DOHH2 (cell line): Measurements from ENCODE around the gene KMT2A.

Experiments
- H3F3A ChIP-seq: fragments of 200-600 bp; sonication (generic), shearing (Covaris generic); 2 replicates; pipeline ENCODE4 v1.6.0; 2016; ENCODE audit warnings: antibody characterized with exemption, mild to moderate bottlenecking; ENCODE audit not compliant: control insufficient read depth, insufficient read depth
- H3K27ac ChIP-seq: fragments of 200-600 bp; sonication (generic); 2 replicates; pipeline ENCODE4 v1.5.1; 2014; ENCODE audit warnings: low read depth, mild to moderate bottlenecking, low read length, moderate library complexity
- H3K27me3 ChIP-seq: fragments of 200-600 bp; sonication (generic); 2 replicates; pipeline ENCODE4 v1.6.1; 2014; ENCODE audit warnings: mild to moderate bottlenecking, low read length, mixed read lengths; ENCODE audit not compliant: control insufficient read depth
- H3K36me3 ChIP-seq: fragments of 200-600 bp; sonication (generic); 2 replicates; pipeline ENCODE4 v1.6.1; 2014; ENCODE audit warnings: mild to moderate bottlenecking, low read length, moderate library complexity, mixed read lengths; ENCODE audit not compliant: control insufficient read depth
- H3K4me1 ChIP-seq: fragments of 200-600 bp; sonication (generic); 2 replicates; pipeline ENCODE4 v1.6.1; 2014; ENCODE audit warnings: mild to moderate bottlenecking, low read length, mixed read lengths; ENCODE audit not compliant: control insufficient read depth
- H3K4me2 ChIP-seq: fragments of 200-600 bp; sonication (generic); 2 replicates; pipeline ENCODE4 v1.6.0; 2014; ENCODE audit warnings: mild to moderate bottlenecking, low read length, moderate library complexity
- H3K4me3 ChIP-seq: fragments of 200-600 bp; sonication (generic); 2 replicates; pipeline ENCODE4 v1.5.1; 2014; ENCODE audit warnings: mild to moderate bottlenecking, low read length, mixed read lengths
- H3K79me2 ChIP-seq: fragments of 200-600 bp; sonication (generic); 2 replicates; pipeline ENCODE4 v1.6.1; 2014; ENCODE audit warnings: mild to moderate bottlenecking, low read length, mixed read lengths; ENCODE audit not compliant: control insufficient read depth
- H3K9me2 ChIP-seq: fragments of 200-600 bp; sonication (generic); replicated peaks from 2 replicates; pipeline ENCODE4 v1.6.1; 2014; ENCODE audit warnings: mild to moderate bottlenecking, low read length, mixed read lengths; ENCODE audit not compliant: control insufficient read depth
- H3K9me3 ChIP-seq: fragments of 200-600 bp; sonication (generic); 2 replicates; pipeline ENCODE4 v1.6.1; 2014; ENCODE audit warnings: antibody characterized with exemption, low read length, mixed read lengths; ENCODE audit not compliant: control insufficient read depth, insufficient read depth
- H4K20me1 ChIP-seq: fragments of 200-600 bp; sonication (generic); 2 replicates; pipeline ENCODE4 v1.6.0; 2014; ENCODE audit warnings: low read depth, mild to moderate bottlenecking, antibody characterized with exemption, low read length, moderate library complexity; ENCODE audit not compliant: control insufficient read depth, insufficient read depth
- CTCF ChIP-seq: fragments of 200-600 bp; sonication (generic); IDR thresholded peaks from one replicate; pipeline ENCODE4 v1.5.1; 2014; ENCODE audit warnings: antibody characterized with exemption, mild to moderate bottlenecking, low read depth, low read length; ENCODE audit not compliant: poor library complexity, severe bottlenecking
- EZH2phosphoT487 ChIP-seq: fragments of 200-600 bp; sonication (generic); IDR thresholded peaks from 2 replicates; pipeline ENCODE4 v1.6.1; 2017; ENCODE audit warnings: borderline replicate concordance, mild to moderate bottlenecking, antibody characterized with exemption, low read length, moderate library complexity, mixed read lengths

The KMT2A gene

GRCh38 chr11:118537409-118537980, 101.2 kb downstream of the KMT2A start:
- no peak for TF ChIP-seq CTCF
- no peak for TF ChIP-seq EZH2phosphoT487
- H3K4me1 ChIP-seq: no peaks in the 10 kb centered on the region
- H3K4me3 ChIP-seq: no peak overlapping the region
- no peaks in the 10 kb centered on the region for H3K27me3 ChIP-seq
- H3K9me2 ChIP-seq: no peaks in the 10 kb centered on the region
- no peak overlapping the region for H3K27ac ChIP-seq
- no peaks in the 10 kb centered on the region for H3K79me2 ChIP-seq
- H3K4me2 ChIP-seq: no peak overlapping the region
- no peaks in the 10 kb centered on the region for H3K36me3 ChIP-seq
- H3K9me3 ChIP-seq: no peaks in the 10 kb centered on the region
- H4K20me1 ChIP-seq: no peaks in the 10 kb centered on the region
- H3F3A ChIP-seq: no peaks in the 10 kb centered on the region; the same call in 1 of the 2 replicates

GRCh38 chr11:118544010-118544646, 107.8 kb downstream of the KMT2A start:
- Histone ChIP-seq H3K27ac (no peak overlapping the region), H3K79me2 (no peaks in the 10 kb centered on the region), H3K27me3 (no peaks in the 10 kb centered on the region), H3K4me2 (no peak overlapping the region), H3K4me1 (no peaks in the 10 kb centered on the region), H3K9me2 (no peaks in the 10 kb centered on the region), H3K9me3 (no peaks in the 10 kb centered on the region), H3K4me3 (no peak overlapping the region), H4K20me1 (no peaks in the 10 kb centered on the region), H3K36me3 (no peaks in the 10 kb centered on the region), H3F3A (no peaks in the 10 kb centered on the region; the same call in 1 of the 2 replicates)
- TF ChIP-seq CTCF: no peak
- TF ChIP-seq EZH2phosphoT487: no peak

GRCh38 chr11:118544647-118545010, 108.3 kb downstream of the KMT2A start:
- Histone ChIP-seq H3K4me3 (no peak overlapping the region), H4K20me1 (no peaks in the 10 kb centered on the region), H3K9me3 (no peaks in the 10 kb centered on the region), H3K27ac (no peak overlapping the region), H3K27me3 (no peaks in the 10 kb centered on the region), H3K79me2 (no peaks in the 10 kb centered on the region), H3K36me3 (no peaks in the 10 kb centered on the region), H3K4me2 (no peak overlapping the region), H3F3A (no peaks in the 10 kb centered on the region; the same call in 1 of the 2 replicates), H3K4me1 (no peaks in the 10 kb centered on the region), H3K9me2 (no peaks in the 10 kb centered on the region)
- TF ChIP-seq CTCF (no peak), EZH2phosphoT487 (no peak)
